Endothelial cell of umbilical vein (primary cell): Measurements from ENCODE around the gene CRAT. TPM values are rescaled to one million over a fixed set of nuclear protein-coding genes. Genes with fewer than 3 reads are reported as not detected.
A peak's percentile ranks its signal among the peaks of the same experiment; 100 is the strongest.

Source experiments
- BruUV-seq: library from RNA; stranded (reverse); fragments of 400-500 nt; replicated peaks from 2 replicates; lab custom pipeline; 2021; lab: Mats Ljungman, UMichigan
- CTCF ChIA-PET: fragments of 300-600, 350-600 bp; sonication (Branson Sonifier 250); formaldehyde crosslinking; loops from one replicate; lab custom pipeline; 2021; ENCODE audit warnings: antibody characterized with exemption, inconsistent platforms; lab: Charles Lee
- POLR2A ChIA-PET: fragments of 300-600, 350-600 bp; sonication (Branson Sonifier 250); formaldehyde crosslinking; loops from one replicate; lab custom pipeline; 2021; ENCODE audit warnings: antibody characterized with exemption, inconsistent platforms; lab: Charles Lee
- DNase-seq: peaks from one replicate; pipeline ENCODE4 v3.0.0-alpha.2; 2011; ENCODE audit warnings: low read depth, low spot score
- FAIRE-seq: peaks from 2 replicates; lab custom pipeline; 2011; peaks lifted over from hg19 to GRCh38; lab: Jason Lieb, UNC
- H2AFZ ChIP-seq: 2 replicates; pipeline ENCODE4 v1.6.0; 2012; ENCODE audit warnings: low read depth, low read length, control low read depth, inconsistent platforms
- H3K27ac ChIP-seq: 2 replicates; pipeline ENCODE4 v1.5.1; 2011; ENCODE audit warnings: low read depth, mild to moderate bottlenecking, control low read depth, low read length, moderate library complexity; ENCODE audit not compliant: insufficient read depth
- H3K27me3 ChIP-seq, 2 experiments: 2 replicates each; pipeline versions ENCODE4 v1.6.0 to v1.6.1; 2011; ENCODE audit warnings: low read length in 2 of 2, mixed read lengths in 1 of 2; ENCODE audit not compliant: control insufficient read depth in 2 of 2, insufficient read depth in 2 of 2
- H3K36me3 ChIP-seq, 2 experiments: 2 replicates in 1 of 2; 3 replicates in 1 of 2; pipeline ENCODE4 v1.5.1; 2011; ENCODE audit warnings: low read length in 2 of 2, mild to moderate bottlenecking in 1 of 2, moderate library complexity in 1 of 2; ENCODE audit not compliant: control insufficient read depth in 2 of 2, insufficient read depth in 2 of 2; ENCODE audit errors: extremely low read depth in 1 of 2
- H3K4me1 ChIP-seq: 3 replicates; pipeline ENCODE4 v1.5.1; 2011; ENCODE audit warnings: mild to moderate bottlenecking, low read length; ENCODE audit not compliant: control insufficient read depth, insufficient read depth; ENCODE audit errors: extremely low read depth
- H3K4me2 ChIP-seq: 2 replicates; pipeline ENCODE4 v1.6.1; 2011; ENCODE audit warnings: low read length, control low read depth, mixed read lengths; ENCODE audit not compliant: insufficient read depth
- H3K4me3 ChIP-seq, 3 experiments: fragments of 200-600 bp in 1 of 3; sonication (generic), shearing (Covaris generic) in 1 of 3; replicated peaks in 1 of 3; 2 replicates each; pipeline ENCODE4 v1.5.1; 2011 to 2016; ENCODE audit warnings: control low read depth in 3 of 3, low read length in 3 of 3, mild to moderate bottlenecking in 2 of 3, inconsistent platforms in 1 of 3, low read depth in 1 of 3, moderate library complexity in 1 of 3; ENCODE audit not compliant: insufficient read depth in 1 of 3
- H3K79me2 ChIP-seq: 2 replicates; pipeline ENCODE4 v1.6.0; 2012; ENCODE audit warnings: low read length, inconsistent platforms; ENCODE audit not compliant: control insufficient read depth, insufficient read depth
- H3K9ac ChIP-seq: replicated peaks from 2 replicates; pipeline ENCODE3; 2011; ENCODE audit warnings: low read length, control low read depth; ENCODE audit not compliant: insufficient read depth; ENCODE audit errors: extremely low read depth
- H3K9me1 ChIP-seq: replicated peaks from 3 replicates; pipeline ENCODE4 v1.6.0; 2011; ENCODE audit warnings: mild to moderate bottlenecking, low read length; ENCODE audit not compliant: control insufficient read depth, insufficient read depth; ENCODE audit errors: extremely low read depth
- H3K9me3 ChIP-seq: replicated peaks from 2 replicates; pipeline ENCODE4 v1.5.1; 2012; ENCODE audit warnings: low read length, inconsistent platforms; ENCODE audit not compliant: control insufficient read depth, insufficient read depth
- H4K20me1 ChIP-seq: replicated peaks from 2 replicates; pipeline ENCODE3; 2011; ENCODE audit warnings: mild to moderate bottlenecking, low read length; ENCODE audit not compliant: control insufficient read depth, insufficient read depth; ENCODE audit errors: extremely low read depth
- CTCF ChIP-seq, 2 donors: IDR thresholded peaks; 1 replicate in 1 of 2; 2 replicates in 1 of 2; pipeline ENCODE4 v1.5.1; 2011; ENCODE audit warnings: low read length in 2 of 2, mild to moderate bottlenecking in 2 of 2, moderate library complexity in 2 of 2, control low read depth in 1 of 2, inconsistent platforms in 1 of 2, low read depth in 1 of 2; ENCODE audit not compliant: insufficient read depth in 1 of 2; ENCODE audit errors: extremely low read depth in 1 of 2
- EZH2 ChIP-seq: IDR thresholded peaks from 2 replicates; pipeline ENCODE4 v1.6.1; 2012; ENCODE audit warnings: borderline replicate concordance, low read depth, mild to moderate bottlenecking, moderate library complexity, low read length, inconsistent platforms; ENCODE audit not compliant: severe bottlenecking
- FOS ChIP-seq: IDR thresholded peaks from 2 replicates; pipeline ENCODE4 v1.6.1; 2011; ENCODE audit warnings: mild to moderate bottlenecking, low read length, moderate library complexity, borderline replicate concordance; ENCODE audit not compliant: insufficient read depth
- GATA2 ChIP-seq: IDR thresholded peaks from 2 replicates; pipeline ENCODE4 v1.7.0; 2011; ENCODE audit warnings: low read depth, mild to moderate bottlenecking, moderate library complexity, mixed read lengths, low read length; ENCODE audit not compliant: insufficient read length, insufficient read depth
- JUN ChIP-seq: IDR thresholded peaks from 2 replicates; pipeline ENCODE4 v1.6.1; 2011; ENCODE audit warnings: borderline replicate concordance, low read depth; ENCODE audit not compliant: insufficient read length, insufficient read depth
- MAX ChIP-seq: IDR thresholded peaks from 2 replicates; pipeline ENCODE4 v1.6.1; 2011; ENCODE audit not compliant: insufficient read depth, insufficient read length
- MYC ChIP-seq: IDR thresholded peaks from one replicate; pipeline ENCODE4 v1.6.1; 2011; ENCODE audit warnings: mild to moderate bottlenecking, low read depth, low read length
- POLR2A ChIP-seq: IDR thresholded peaks from 2 replicates; pipeline ENCODE4 v1.6.1; 2012; ENCODE audit warnings: low read depth, mild to moderate bottlenecking, control low read depth, low read length
- POLR2AphosphoS5 ChIP-seq: IDR thresholded peaks from 2 replicates; pipeline ENCODE4 v1.6.1; 2012; ENCODE audit warnings: low read depth, mild to moderate bottlenecking, control low read depth, low read length, moderate library complexity; ENCODE audit not compliant: insufficient read depth
- dilution Hi-C: fragments of 300-500 bp; cut with MboI; formaldehyde crosslinking; loops from one replicate; pipeline ENCODE4 v1.15.0; 2019; ENCODE audit warnings: low sequenced_read_pairs; ENCODE audit not compliant: extremely low pct_ligation_motif_present
- intact Hi-C: fragments of 100-400 bp; cut with micrococcal nuclease; formaldehyde crosslinking; loops from one replicate; pipeline ENCODE4 v1.10.0; 2022
- polyA plus RNA-seq, 4 experiments: library from polyadenylated mRNA; depleted of rRNA in 3 of 4; stranded (reverse) in 3 of 4; unstranded in 1 of 4; fragments of >200 nt; gene quantifications; 2 replicates each; pipeline versions ENCODE4 v1.2.1 to v1.2.3, GENCODE V29; 2011 to 2012; ENCODE audit warnings: missing spikeins in 1 of 4
- total RNA-seq: library from RNA; stranded (reverse); gene quantifications from 2 replicates; pipeline ENCODE4 v1.2.3, GENCODE V29; 2021

The CRAT gene
- total and polyA plus RNA-seq, 2 donors (not counting 3 experiments of a cell fraction or from before 2014, with no cell fraction given), result 34.2 to 55.3 TPM

- Histone ChIP-seq H3K4me3 (no peak overlapping the region), H3K4me1 (peaks cover 5% of the 10 kb centered on the region), H3K27ac (no peak overlapping the region), H3K36me3 (peaks cover 0 to 21% of the 10 kb centered on the region in 2 experiments), H2AFZ (no peak overlapping the region), H3K9me3 (no peaks in the 10 kb centered on the region), H4K20me1 (no peaks in the 10 kb centered on the region), H3K4me2 (no peak overlapping the region), H3K9ac (no peak overlapping the region), H3K79me2 (no peaks in the 10 kb centered on the region), H3K9me1 (no peaks in the 10 kb centered on the region), H3K27me3 (no peaks in the 10 kb centered on the region)
- no peak for DNase-seq
- FAIRE-seq, result peak; percentile 37
- TF ChIP-seq POLR2AphosphoS5, result no peak
- no peak for TF ChIP-seq EZH2
- TF ChIP-seq FOS, result no peak
- intact Hi-C loops, result no loop called here
- ChIA-PET POLR2A (no interaction called here), CTCF (interaction anchor here (0.9 to 1.4 kb wide), 2 partner anchors 15 to 31 kb away, joined by 4 to 5 read pairs; partner anchors contain the start of gene SH3GLB2)
- dilution Hi-C loops, result no loop called here
- BruUV-seq, result no TSS peak
These were observed 51.4 kb downstream of the CRAT start for GRCh38 chr9:129058965-129059795.

- H3K36me3 ChIP-seq, result peaks cover 0 to 10% of the 10 kb centered on the region in 2 experiments
- FAIRE-seq, result no peak
- no peak overlapping the region for H3K4me3 ChIP-seq
- ChIA-PET POLR2A (interaction anchor here (0.7 kb wide), 1 partner anchor 1854 kb away, joined by 4 read pairs; no protein-coding TSS in a partner anchor), CTCF (no interaction called here)
- intact Hi-C loops, result no loop called here
- H3K9me1 ChIP-seq, result no peaks in the 10 kb centered on the region
- no peak overlapping the region for H2AFZ ChIP-seq
- DNase-seq, result no peak
- no peak for TF ChIP-seq CTCF (IDR thresholded peaks at IDR 0.05; ENCODE audit: extremely low read depth in 1 of 2, insufficient read depth in 1 of 2, low read depth in 1 of 2, low read length in 2 of 2)
- no peak for TF ChIP-seq MYC
- no peak for TF ChIP-seq POLR2A
- no peak for TF ChIP-seq GATA2
- TF ChIP-seq MAX, result no peak
- no peak for TF ChIP-seq EZH2
- TF ChIP-seq POLR2AphosphoS5, result no peak
- TF ChIP-seq FOS, result no peak
- no peak for TF ChIP-seq JUN
- no peak overlapping the region for H3K9ac ChIP-seq
- no peaks in the 10 kb centered on the region for H4K20me1 ChIP-seq
- no TSS peak for BruUV-seq
- H3K4me1 ChIP-seq, result peaks cover 1% of the 10 kb centered on the region
- H3K9me3 ChIP-seq, result no peaks in the 10 kb centered on the region
- no peak overlapping the region for H3K4me2 ChIP-seq
- no peaks in the 10 kb centered on the region for H3K79me2 ChIP-seq
- no peaks in the 10 kb centered on the region for H3K27me3 ChIP-seq
- H3K27ac ChIP-seq, result no peak overlapping the region
- dilution Hi-C loops, result no loop called here
These were observed 56.3 kb downstream of the CRAT start for GRCh38 chr9:129054163-129054851.
